CD4-positive, alpha-beta T cell (primary cell): Measurements from ENCODE around the gene SYTL3. TPM values are rescaled to one million over a fixed set of nuclear protein-coding genes. Genes with fewer than 3 reads are reported as not detected.
A peak's percentile ranks its signal among the peaks of the same experiment; 100 is the strongest.

ENCODE experiments used
- ATAC-seq: fragments of 200-7000 bp; cut with Tn5 transposase; one replicate; pipeline ENCODE4 v1.10.0; 2022; ENCODE audit warnings: mild to moderate bottlenecking; ENCODE audit not compliant: poor library complexity
- CTCF ChIA-PET: fragments of 350-600 bp; sonication (Branson Sonifier 250); formaldehyde crosslinking; loops from one replicate; lab custom pipeline; 2021; ENCODE audit warnings: antibody characterized with exemption, inconsistent platforms; lab: Charles Lee
- POLR2A ChIA-PET: fragments of 350-600 bp; sonication (Branson Sonifier 250); formaldehyde crosslinking; loops from one replicate; lab custom pipeline; 2021; ENCODE audit warnings: antibody characterized with exemption, inconsistent platforms; lab: Charles Lee
- DNase-seq, 14 experiments: peaks; one replicate each; pipeline ENCODE4 v3.0.0-alpha.2; 2013 to 2020; ENCODE audit warnings: mixed read lengths in 2 of 14
- H3K27ac ChIP-seq, 2 donors: one replicate each; pipeline versions ENCODE4 v1.5.1 to v1.7.0; 2013; ENCODE audit warnings: low read length in 2 of 2, low read depth in 1 of 2, mild to moderate bottlenecking in 1 of 2
- H3K27me3 ChIP-seq, 2 experiments: 1 replicate in 1 of 2; 2 replicates in 1 of 2; pipeline versions ENCODE4 v1.6.1 to v1.7.0; 2013; ENCODE audit warnings: low read length in 2 of 2, control low read depth in 1 of 2, mild to moderate bottlenecking in 1 of 2, moderate library complexity in 1 of 2; ENCODE audit not compliant: insufficient read depth in 2 of 2, control insufficient read depth in 1 of 2
- H3K36me3 ChIP-seq: one replicate; pipeline ENCODE4 v1.6.1; 2013; ENCODE audit warnings: low read length, control low read depth; ENCODE audit not compliant: insufficient read depth
- H3K4me1 ChIP-seq: one replicate; pipeline ENCODE4 v1.6.1; 2013; ENCODE audit warnings: low read length, control low read depth; ENCODE audit not compliant: insufficient read depth
- H3K4me3 ChIP-seq: one replicate; pipeline ENCODE4 v1.5.1; 2013; ENCODE audit warnings: mild to moderate bottlenecking, low read length, moderate library complexity
- H3K9me3 ChIP-seq, 2 experiments: 1 replicate in 1 of 2; 2 replicates in 1 of 2; pipeline versions ENCODE4 v1.6.1 to v1.7.0; 2013; ENCODE audit warnings: low read length in 2 of 2, mild to moderate bottlenecking in 2 of 2, control low read depth in 1 of 2, moderate library complexity in 1 of 2; ENCODE audit not compliant: control insufficient read depth in 1 of 2, insufficient read depth in 1 of 2
- H3K27ac Mint-ChIP-seq: one replicate; pipeline ENCODE4 v1.8.0; 2020; ENCODE audit warnings: mixed read lengths
- H3K27me3 Mint-ChIP-seq: one replicate; pipeline ENCODE4 v1.8.0; 2021; ENCODE audit warnings: mixed read lengths
- H3K36me3 Mint-ChIP-seq: one replicate; pipeline ENCODE4 v1.8.0; 2021; ENCODE audit warnings: low read depth, mixed read lengths
- H3K4me1 Mint-ChIP-seq: one replicate; pipeline ENCODE4 v1.8.0; 2021; ENCODE audit warnings: low read depth, mixed read lengths
- H3K4me3 Mint-ChIP-seq: one replicate; pipeline ENCODE4 v1.8.0; 2020; ENCODE audit warnings: mild to moderate bottlenecking, mixed read lengths
- H3K9me3 Mint-ChIP-seq: one replicate; pipeline ENCODE4 v1.8.0; 2020; ENCODE audit warnings: mixed read lengths
- CTCF ChIP-seq: fragments of 200-600 bp; IDR thresholded peaks from one replicate; pipeline ENCODE4 v1.8.0; 2022; ENCODE audit warnings: antibody characterized with exemption, mild to moderate bottlenecking
- intact Hi-C, 2 experiments: fragments of 100-400 bp; cut with DNase I in 1 of 2; cut with micrococcal nuclease in 1 of 2; formaldehyde crosslinking; loops; one replicate each; pipeline versions ENCODE4 v1.15.1 to v1.9.0; 2023 to 2025; cut with DNase I, micrococcal nuclease
- total RNA-seq, 174 experiments: library from RNA in 2 of 174; stranded (reverse) in 2 of 174; gene quantifications; one replicate each; pipeline ENCODE4 v1.2.3 and lab custom pipeline; 2021 to 2026

The SYTL3 gene
- total RNA-seq, 2 experiments from 2014 or later = 41.2 to 42.7 TPM

- peaks cover 51% of the 10 kb centered on the region for H3K4me1 ChIP-seq
- peaks cover 55% of the 10 kb centered on the region for H3K36me3 Mint-ChIP-seq
Measured at GRCh38 chr6:158645064-158646022, 4.5 kb upstream of the SYTL3 start.

GRCh38 chr6:158646023-158646910 lies 3.6 kb upstream of the SYTL3 start:
- H3K9me3 ChIP-seq = no peaks in the 10 kb centered on the region
- peaks cover 56% of the 10 kb centered on the region for H3K4me1 ChIP-seq
- no peak for DNase-seq
- H3K4me3 ChIP-seq = no peak overlapping the region
- ChIA-PET POLR2A (interaction anchor here (0.8 kb wide), 1 partner anchor 15 kb away, joined by 3 read pairs; no protein-coding TSS in a partner anchor), CTCF (interaction anchor here (1.3 to 1.6 kb wide), 2 partner anchors 14 to 58 kb away, joined by 4 to 5 read pairs; no protein-coding TSS in a partner anchor)
- peak overlapping the region; percentile 97 for H3K27ac Mint-ChIP-seq
- peaks cover 45% of the 10 kb centered on the region for H3K36me3 Mint-ChIP-seq
- H3K27me3 Mint-ChIP-seq = no peaks in the 10 kb centered on the region
- no peak for TF ChIP-seq CTCF
- H3K27ac ChIP-seq = peak overlapping the region in 1 of 2 donors; percentile 4
- intact Hi-C loops = loop anchor here (10.0 kb wide), 2 partner anchors 459 to 1271 kb away; no protein-coding TSS in a partner anchor
- H3K27me3 ChIP-seq = no peaks in the 10 kb centered on the region
- H3K4me1 Mint-ChIP-seq = peaks cover 65% of the 10 kb centered on the region
- H3K36me3 ChIP-seq = peaks cover 8% of the 10 kb centered on the region
- no peak for ATAC-seq
- H3K4me3 Mint-ChIP-seq = peak overlapping the region; percentile 94
- H3K9me3 Mint-ChIP-seq = no peaks in the 10 kb centered on the region

More at GRCh38 chr6:158645064-158646022, 4.5 kb upstream of the SYTL3 start:
- Mint-ChIP-seq H3K9me3 (no peaks in the 10 kb centered on the region), H3K4me1 (peaks cover 68% of the 10 kb centered on the region), H3K27me3 (no peaks in the 10 kb centered on the region), H3K4me3 (peak overlapping the region; percentile 94), H3K27ac (peak overlapping the region; percentile 97)
- ChIA-PET POLR2A (interaction anchor here (0.8 to 3.1 kb wide), 13 partner anchors 8 to 1868 kb away, joined by 3 to 71 read pairs (median 6); partner anchors contain the start of gene ARID1B), CTCF (interaction anchor here (1.2 to 5.1 kb wide), 5 partner anchors 11 to 59 kb away, joined by 4 to 18 read pairs (median 5); no protein-coding TSS in a partner anchor)
- no peak for ATAC-seq
- Histone ChIP-seq H3K9me3 (no peaks in the 10 kb centered on the region), H3K27me3 (no peaks in the 10 kb centered on the region), H3K27ac (peak overlapping the region; percentile 85 to 93), H3K36me3 (peaks cover 12% of the 10 kb centered on the region), H3K4me3 (peak overlapping the region; percentile 82)
- no peak for TF ChIP-seq CTCF
- intact Hi-C loops = loop anchor here (10.0 kb wide), 2 partner anchors 459 to 1271 kb away; no protein-coding TSS in a partner anchor
- peak in 1 of 14 experiments; percentile 38 for DNase-seq

GRCh38 chr6:158647501-158647900 lies 2.4 kb upstream of the SYTL3 start:
- ChIA-PET CTCF (interaction anchor here (4.1 kb wide), 1 partner anchor 44 kb away, joined by 22 read pairs; no protein-coding TSS in a partner anchor), POLR2A (no interaction called here)
- peak overlapping the region; percentile 97 for H3K27ac Mint-ChIP-seq
- Histone ChIP-seq H3K4me3 (no peak overlapping the region), H3K4me1 (peaks cover 56% of the 10 kb centered on the region), H3K9me3 (no peaks in the 10 kb centered on the region), H3K27me3 (no peaks in the 10 kb centered on the region), H3K27ac (no peak overlapping the region), H3K36me3 (no peaks in the 10 kb centered on the region)
- H3K36me3 Mint-ChIP-seq = peaks cover 36% of the 10 kb centered on the region
- no peaks in the 10 kb centered on the region for H3K9me3 Mint-ChIP-seq
- ATAC-seq (no peak), DNase-seq (no peak)
- TF ChIP-seq CTCF = no peak
- peak overlapping the region; percentile 71 for H3K4me3 Mint-ChIP-seq
- intact Hi-C loops = loop anchor here (10.0 kb wide), 2 partner anchors 457 to 1273 kb away; no protein-coding TSS in a partner anchor
- H3K4me1 Mint-ChIP-seq = peaks cover 54% of the 10 kb centered on the region
- H3K27me3 Mint-ChIP-seq = no peaks in the 10 kb centered on the region
